CD4-positive, CD25-positive, alpha-beta regulatory T cell (primary cell): ENCODE measurements around the gene NUP155. TPM values are rescaled to one million over a fixed set of nuclear protein-coding genes. Genes with fewer than 3 reads are reported as not detected.
"Not testable (repeated sequence)": the region's sequence is repeated elsewhere in the genome, so short reads cannot be mapped to it uniquely, and the experiment has no call there.

Experiments used
- ATAC-seq, 2 donors: fragments of 150-1000 bp; cut with Tn5 transposase; one replicate each; pipeline ENCODE4 v1.10.0; 2021; ENCODE audit warnings: low read depth in 2 of 2, moderate number of reproducible peaks in 2 of 2, moderate library complexity in 1 of 2
- DNase-seq, 3 donors: peaks; one replicate each; pipeline versions ENCODE4 v3.0.0 to v3.0.0-alpha.2; 2012 to 2022; ENCODE audit warnings: mixed read lengths in 1 of 3
- H3K27ac ChIP-seq: one replicate; pipeline ENCODE4 v1.7.0; 2013; ENCODE audit warnings: mild to moderate bottlenecking, low read length; ENCODE audit not compliant: insufficient read depth, poor library complexity, severe bottlenecking
- H3K27me3 ChIP-seq: one replicate; pipeline ENCODE4 v1.7.0; 2013; ENCODE audit warnings: low read length; ENCODE audit not compliant: control insufficient read depth, insufficient read depth
- H3K36me3 ChIP-seq: one replicate; pipeline ENCODE4 v1.7.0; 2013; ENCODE audit warnings: mild to moderate bottlenecking, low read length, moderate library complexity; ENCODE audit not compliant: control insufficient read depth, insufficient read depth
- H3K4me1 ChIP-seq: 2 replicates; pipeline ENCODE4 v1.7.0; 2013; ENCODE audit warnings: mild to moderate bottlenecking, low read length; ENCODE audit not compliant: insufficient read depth, control insufficient read depth, poor library complexity, severe bottlenecking
- H3K4me3 ChIP-seq: one replicate; pipeline ENCODE4 v1.7.0; 2013; ENCODE audit warnings: low read depth, mild to moderate bottlenecking, low read length, moderate library complexity
- H3K9me3 ChIP-seq, 2 experiments: 1 replicate in 1 of 2; 2 replicates in 1 of 2; pipeline ENCODE4 v1.7.0; 2013; ENCODE audit warnings: low read length in 2 of 2, mild to moderate bottlenecking in 1 of 2, moderate library complexity in 1 of 2; ENCODE audit not compliant: control insufficient read depth in 2 of 2
- H3K27ac Mint-ChIP-seq, 3 donors: one replicate each; pipeline ENCODE4 v1.8.0; 2020 to 2022; ENCODE audit warnings: mild to moderate bottlenecking in 3 of 3, mixed read lengths in 3 of 3, moderate library complexity in 2 of 3
- H3K27me3 Mint-ChIP-seq: one replicate; pipeline ENCODE4 v1.8.0; 2022; ENCODE audit warnings: mild to moderate bottlenecking, mixed read lengths
- H3K36me3 Mint-ChIP-seq: one replicate; pipeline ENCODE4 v1.8.0; 2020; ENCODE audit warnings: mixed read lengths
- H3K4me1 Mint-ChIP-seq, 4 donors: one replicate each; pipeline ENCODE4 v1.8.0; 2020 to 2022; ENCODE audit warnings: mixed read lengths in 4 of 4, mild to moderate bottlenecking in 1 of 4
- H3K4me3 Mint-ChIP-seq, 4 donors: one replicate each; pipeline ENCODE4 v1.8.0; 2020 to 2022; ENCODE audit warnings: mild to moderate bottlenecking in 4 of 4, mixed read lengths in 4 of 4, moderate library complexity in 3 of 4
- H3K9me3 Mint-ChIP-seq, 7 donors: one replicate each; pipeline ENCODE4 v1.8.0; 2020 to 2022; ENCODE audit warnings: mixed read lengths in 7 of 7, mild to moderate bottlenecking in 3 of 7, moderate library complexity in 2 of 7
- polyA plus RNA-seq, 4 donors: library from polyadenylated mRNA; unstranded; fragments of 300-500 nt; fragmentation: Illumina TruSeq; gene quantifications; one replicate each; pipeline ENCODE4 v1.2.3, GENCODE V29; 2021
- total RNA-seq: library from RNA; stranded (reverse); gene quantifications from one replicate; pipeline ENCODE4 v1.2.3, GENCODE V29; 2022

NUP155 gene
- total and polyA plus RNA-seq, 5 donors from 2014 or later, result 15.3 to 24.0 (median 17.0) TPM

DNA sequence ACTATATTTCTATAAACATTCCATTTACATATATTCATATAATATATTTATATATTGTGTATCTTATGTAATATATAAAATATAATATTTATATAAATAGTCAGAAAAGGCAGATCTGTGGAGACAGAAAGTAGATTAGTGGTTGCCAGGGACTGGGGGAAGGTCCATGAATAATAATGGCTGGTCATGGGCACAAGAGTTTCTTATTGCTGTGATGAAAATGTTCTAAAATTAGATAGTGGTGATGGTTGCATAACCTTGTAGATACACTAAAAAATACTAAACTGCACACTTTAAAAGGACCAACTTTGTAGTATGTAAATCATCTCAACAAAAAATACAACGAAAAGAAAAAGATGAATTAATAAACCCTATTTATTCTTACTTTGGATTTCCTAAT, 47.3 kb downstream of the NUP155 start:
- H3K4me1 ChIP-seq, result no peaks in the 10 kb centered on the region
- no peak overlapping the region for H3K27ac ChIP-seq
- H3K27me3 ChIP-seq, result no peaks in the 10 kb centered on the region
- H3K27me3 Mint-ChIP-seq, result no peaks in the 10 kb centered on the region
- no peak for ATAC-seq
- no peak overlapping the region for H3K4me3 Mint-ChIP-seq
- no peaks in the 10 kb centered on the region for H3K9me3 Mint-ChIP-seq
- no peak overlapping the region for H3K4me3 ChIP-seq
- no peaks in the 10 kb centered on the region for H3K9me3 ChIP-seq
- DNase-seq, result no peak
- H3K36me3 Mint-ChIP-seq, result peaks cover 40% of the 10 kb centered on the region
- peaks cover 72% of the 10 kb centered on the region for H3K36me3 ChIP-seq
- peaks cover 0 to 18% (median 1%) of the 10 kb centered on the region in 4 donors for H3K4me1 Mint-ChIP-seq
- no peak overlapping the region for H3K27ac Mint-ChIP-seq

DNA sequence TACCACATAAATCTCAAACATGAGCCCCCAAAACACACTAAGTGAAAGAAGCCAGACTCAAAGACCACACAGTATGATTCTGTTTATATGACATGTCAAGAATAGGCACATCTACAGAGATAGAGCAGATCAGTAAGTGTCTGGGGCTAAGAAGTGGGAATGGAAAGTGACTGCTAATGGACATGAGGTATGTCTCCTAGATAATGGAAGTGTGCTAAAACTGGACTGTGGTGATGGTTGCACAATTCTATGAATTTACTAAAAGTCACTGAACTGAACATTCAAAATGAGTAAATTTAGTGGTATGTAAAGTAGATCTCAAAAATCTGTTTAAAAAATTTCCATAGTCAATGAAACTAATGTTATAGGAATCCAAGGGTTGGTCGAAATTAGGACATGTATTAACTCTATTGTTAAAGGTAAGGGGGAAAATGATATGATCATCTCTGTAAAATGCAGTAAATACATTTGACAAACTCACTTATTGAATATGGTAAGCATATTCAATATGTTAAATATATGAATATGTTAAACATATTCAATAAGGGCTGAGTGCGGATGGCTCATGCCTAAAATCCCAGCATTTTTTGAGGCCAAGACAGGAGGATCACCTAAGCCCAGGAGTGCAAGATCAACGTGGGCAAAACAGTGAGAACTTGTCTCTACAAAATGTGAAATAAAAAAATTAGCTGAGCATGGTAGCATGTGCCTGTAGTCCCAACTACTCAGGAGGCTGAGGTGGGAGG, 51.7 kb downstream of the NUP155 start:
- no peak overlapping the region for H3K4me3 ChIP-seq
- Mint-ChIP-seq H3K4me3 (no peak overlapping the region), H3K27me3 (no peaks in the 10 kb centered on the region), H3K4me1 (peaks cover 0 to 13% (median 1%) of the 10 kb centered on the region in 4 donors), H3K9me3 (no peaks in the 10 kb centered on the region), H3K36me3 (peaks cover 31% of the 10 kb centered on the region), H3K27ac (no peak overlapping the region)
- no peaks in the 10 kb centered on the region for H3K4me1 ChIP-seq
- no peak for DNase-seq
- no peaks in the 10 kb centered on the region for H3K9me3 ChIP-seq
- no peak overlapping the region for H3K27ac ChIP-seq
- no peaks in the 10 kb centered on the region for H3K27me3 ChIP-seq
- peaks cover 58% of the 10 kb centered on the region for H3K36me3 ChIP-seq
- no peak for ATAC-seq

DNA sequence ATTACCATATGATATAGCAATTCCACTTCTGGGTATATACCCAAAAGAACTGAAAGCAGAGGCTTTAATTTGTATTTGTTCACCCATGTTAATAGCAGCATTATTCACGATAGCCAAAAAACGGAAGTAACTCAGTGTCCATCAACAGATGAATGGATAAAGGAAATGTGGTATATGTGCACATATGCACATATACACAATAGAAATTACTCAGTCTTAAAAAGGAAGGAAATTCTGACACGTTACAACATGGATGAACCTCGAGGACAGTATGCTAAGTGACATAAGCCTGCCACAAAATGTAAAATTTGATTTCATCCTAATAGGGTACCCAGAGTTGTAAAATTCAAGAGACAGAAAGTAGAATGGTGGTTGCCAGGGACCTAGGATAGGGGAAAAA, 54.9 kb downstream of the NUP155 start:
- Mint-ChIP-seq H3K27me3 (no peaks in the 10 kb centered on the region), H3K4me3 (no peak overlapping the region), H3K36me3 (peaks cover 42% of the 10 kb centered on the region), H3K27ac (no peak overlapping the region), H3K9me3 (no peaks in the 10 kb centered on the region), H3K4me1 (peaks cover 0 to 17% (median 2%) of the 10 kb centered on the region in 4 donors)
- no peaks in the 10 kb centered on the region for H3K9me3 ChIP-seq
- DNase-seq (no peak), ATAC-seq (no peak)
- H3K4me3 ChIP-seq, result no peak overlapping the region
- H3K27ac ChIP-seq, result no peak overlapping the region
- no peaks in the 10 kb centered on the region for H3K4me1 ChIP-seq
- H3K27me3 ChIP-seq, result no peaks in the 10 kb centered on the region
- peaks cover 77% of the 10 kb centered on the region for H3K36me3 ChIP-seq

DNA sequence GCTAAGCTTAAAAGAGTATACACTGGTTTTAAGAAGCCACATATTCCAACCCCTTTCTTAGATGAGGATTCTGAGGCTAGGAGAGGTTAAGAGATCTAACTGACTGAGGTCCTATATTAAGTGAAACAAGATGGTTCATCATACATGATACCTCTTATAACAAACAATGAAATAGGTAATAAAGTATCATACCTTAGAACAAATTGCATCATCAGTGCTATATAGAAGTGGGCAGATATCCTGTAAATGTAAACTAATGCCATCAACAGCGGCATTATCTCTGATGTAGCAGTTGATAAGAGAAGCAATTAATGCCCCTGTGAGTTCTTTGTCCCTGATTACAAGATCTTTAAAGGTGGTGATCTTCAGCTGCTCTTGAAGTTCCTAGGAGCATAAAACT, 60.5 kb downstream of the NUP155 start:
- no peak overlapping the region for H3K4me3 ChIP-seq
- peaks cover 77% of the 10 kb centered on the region for H3K36me3 ChIP-seq
- H3K36me3 Mint-ChIP-seq, result peaks cover 37% of the 10 kb centered on the region
- ATAC-seq, result no peak
- H3K9me3 ChIP-seq, result no peaks in the 10 kb centered on the region
- no peaks in the 10 kb centered on the region for H3K4me1 ChIP-seq
- H3K9me3 Mint-ChIP-seq, result no peaks in the 10 kb centered on the region
- DNase-seq, result no peak
- H3K27ac Mint-ChIP-seq, result no peak overlapping the region
- H3K27me3 ChIP-seq, result no peaks in the 10 kb centered on the region
- peaks cover 0 to 8% (median under 1%) of the 10 kb centered on the region in 4 donors for H3K4me1 Mint-ChIP-seq
- no peak overlapping the region for H3K27ac ChIP-seq
- no peaks in the 10 kb centered on the region for H3K27me3 Mint-ChIP-seq
- H3K4me3 Mint-ChIP-seq, result no peak overlapping the region

DNA sequence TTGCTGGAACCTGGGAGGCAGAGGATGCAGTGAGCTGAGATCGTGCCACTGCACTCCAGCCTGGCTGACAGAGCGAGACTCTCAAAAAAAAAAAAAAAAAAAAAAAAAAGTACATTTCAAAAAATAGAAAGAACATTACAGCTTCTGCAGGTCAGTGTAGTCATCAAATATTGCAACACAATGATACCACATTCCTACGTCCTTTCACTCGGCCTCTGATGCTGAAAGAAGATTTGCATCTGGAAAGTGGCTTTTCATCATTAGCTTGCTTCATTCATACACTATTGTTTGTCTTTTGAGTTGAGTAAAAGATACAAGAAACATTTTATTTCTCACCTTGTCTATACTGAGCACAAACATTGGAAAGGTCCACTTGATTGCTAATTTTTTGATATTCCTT, 62.1 kb downstream of the NUP155 start:
- Mint-ChIP-seq H3K27ac (no peak overlapping the region), H3K9me3 (no peaks in the 10 kb centered on the region), H3K4me3 (no peak overlapping the region), H3K36me3 (peaks cover 34% of the 10 kb centered on the region), H3K27me3 (no peaks in the 10 kb centered on the region), H3K4me1 (peaks cover 0 to 4% (median under 1%) of the 10 kb centered on the region in 4 donors)
- no peaks in the 10 kb centered on the region for H3K27me3 ChIP-seq
- H3K27ac ChIP-seq, result no peak overlapping the region
- no peaks in the 10 kb centered on the region for H3K9me3 ChIP-seq
- no peak for DNase-seq
- H3K4me3 ChIP-seq, result no peak overlapping the region
- no peaks in the 10 kb centered on the region for H3K4me1 ChIP-seq
- no peak for ATAC-seq
- peaks cover 76% of the 10 kb centered on the region for H3K36me3 ChIP-seq

DNA sequence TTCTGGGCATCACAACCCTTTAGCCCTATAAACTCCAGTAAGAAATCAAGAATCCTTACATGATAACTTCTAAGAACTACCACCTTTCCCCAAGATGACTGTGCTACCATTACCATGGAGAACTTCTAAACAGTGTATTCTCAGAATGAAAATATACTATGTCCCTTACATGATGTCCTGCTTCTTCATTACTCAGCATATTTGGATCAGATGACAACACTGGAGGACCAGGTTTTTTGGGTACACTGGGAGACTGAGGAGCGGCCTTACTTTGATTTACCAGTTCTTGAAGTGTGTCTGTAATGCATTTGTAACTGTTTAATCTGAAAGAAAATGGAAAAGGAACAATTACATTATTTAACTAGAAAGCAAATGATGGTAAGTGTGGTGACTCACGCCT, 66.0 kb downstream of the NUP155 start:
- H3K9me3 Mint-ChIP-seq, result no peaks in the 10 kb centered on the region
- no peak overlapping the region for H3K4me3 ChIP-seq
- H3K9me3 ChIP-seq, result no peaks in the 10 kb centered on the region
- DNase-seq, result no peak
- H3K27me3 ChIP-seq, result no peaks in the 10 kb centered on the region
- H3K27ac Mint-ChIP-seq, result no peak overlapping the region
- H3K36me3 Mint-ChIP-seq, result peaks cover 35% of the 10 kb centered on the region
- no peak for ATAC-seq
- H3K4me1 Mint-ChIP-seq, result no peaks in the 10 kb centered on the region
- peaks cover 81% of the 10 kb centered on the region for H3K36me3 ChIP-seq
- no peaks in the 10 kb centered on the region for H3K4me1 ChIP-seq
- H3K4me3 Mint-ChIP-seq, result no peak overlapping the region
- H3K27me3 Mint-ChIP-seq, result no peaks in the 10 kb centered on the region
- no peak overlapping the region for H3K27ac ChIP-seq

DNA sequence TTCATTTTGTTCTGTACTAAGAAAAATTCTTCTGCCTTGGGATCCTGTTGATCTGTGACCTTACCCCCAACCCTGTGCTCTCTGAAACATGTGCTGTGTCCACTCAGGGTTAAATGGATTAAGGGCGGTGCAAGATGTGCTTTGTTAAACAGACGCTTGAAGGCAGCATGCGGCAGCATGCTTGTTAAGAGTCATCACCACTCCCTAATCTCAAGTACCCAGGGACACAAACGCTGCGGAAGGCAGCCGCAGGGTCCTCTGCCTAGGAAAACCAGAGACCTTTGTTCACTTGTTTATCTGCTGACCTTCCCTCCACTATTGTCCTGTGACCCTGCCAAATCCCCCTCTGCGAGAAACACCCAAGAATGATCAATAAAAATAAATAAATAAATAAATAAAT, 74.6 kb downstream of the NUP155 start:
- not testable (repeated sequence) for H3K27ac Mint-ChIP-seq, H3K9me3 ChIP-seq, H3K27me3 Mint-ChIP-seq, H3K4me1 ChIP-seq, H3K4me3 Mint-ChIP-seq, H3K4me1 Mint-ChIP-seq, H3K27me3 ChIP-seq, H3K9me3 Mint-ChIP-seq, ATAC-seq, H3K4me3 ChIP-seq, DNase-seq, H3K27ac ChIP-seq
- H3K36me3 ChIP-seq, result peaks cover 67% of the 10 kb centered on the region
- H3K36me3 Mint-ChIP-seq, result peaks cover 39% of the 10 kb centered on the region

DNA sequence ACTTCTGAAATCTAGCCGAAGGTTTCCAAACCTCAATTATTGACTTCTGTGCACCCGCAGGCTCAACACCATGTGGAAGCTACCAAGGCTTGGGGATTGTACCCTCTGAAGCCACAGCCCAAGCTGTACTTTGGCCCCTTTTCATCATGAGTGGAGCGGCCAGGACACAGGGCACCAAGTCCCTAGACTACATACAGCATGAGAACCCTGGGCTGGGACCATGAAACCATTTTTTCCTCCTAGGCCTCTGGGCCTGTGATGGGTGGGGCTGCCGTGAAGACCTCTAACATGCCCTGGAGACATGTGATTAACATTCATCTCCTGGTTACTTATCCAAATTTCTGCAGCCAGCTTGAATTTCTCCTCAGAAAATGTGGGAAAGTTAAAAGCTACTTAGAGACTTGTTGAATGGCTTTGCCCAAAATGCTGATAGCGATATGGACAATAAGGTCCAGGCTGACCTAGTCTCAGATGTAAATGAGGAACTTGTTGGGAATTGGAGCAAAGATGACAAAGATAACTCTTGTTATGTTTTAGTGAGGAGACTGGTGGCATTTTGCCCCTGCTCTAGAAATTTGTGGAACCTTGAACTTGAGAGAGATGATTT, 87.6 kb downstream of the NUP155 start:
- ATAC-seq (no peak), DNase-seq (no peak)
- H3K27ac ChIP-seq, result no peak overlapping the region
- Mint-ChIP-seq H3K27me3 (no peaks in the 10 kb centered on the region), H3K36me3 (peaks cover 5% of the 10 kb centered on the region), H3K4me3 (no peak overlapping the region), H3K9me3 (peaks cover 2 to 27% (median 5%) of the 10 kb centered on the region in 7 donors), H3K27ac (no peak overlapping the region), H3K4me1 (peaks cover 0 to 3% (median 0%) of the 10 kb centered on the region in 4 donors)
- no peaks in the 10 kb centered on the region for H3K36me3 ChIP-seq
- H3K27me3 ChIP-seq, result no peaks in the 10 kb centered on the region
- no peak overlapping the region for H3K4me3 ChIP-seq
- H3K4me1 ChIP-seq, result no peaks in the 10 kb centered on the region
- H3K9me3 ChIP-seq, result peaks cover 6 to 8% of the 10 kb centered on the region in 2 experiments
